HG03439 (cell line): ENCODE results near the gene PAQR7.

Source experiments
- ATAC-seq: cut with Tn5 transposase; IDR thresholded peaks from one replicate; pipeline ENCODE4 v1.9.1; 2021; ENCODE audit warnings: mild to moderate bottlenecking, moderate library complexity; ENCODE audit not compliant: unreplicated experiment

PAQR7 gene

GRCh38 chr1:25875154-25875855 is at the start of gene PAQR7:
Gene PAQR7 (minus strand): TSS chr1:25875708. CDS start chr1:25863839, 11,869 bp downstream.
- ATAC-seq = peak; percentile 48

- no peak for ATAC-seq
Measured at GRCh38 chr1:25924454-25924853, 48.9 kb upstream of the PAQR7 start.

GRCh38 chr1:25922971-25923552 is 47.6 kb upstream of the PAQR7 start:
- ATAC-seq = no peak

- no peak for ATAC-seq
Measured at GRCh38 chr1:25922056-25922970, 46.8 kb upstream of the PAQR7 start.

- ATAC-seq = no peak
Measured at GRCh38 chr1:25918615-25919014, 43.1 kb upstream of the PAQR7 start.

- ATAC-seq = no peak
Measured at GRCh38 chr1:25917996-25918395, 42.5 kb upstream of the PAQR7 start.

- ATAC-seq = no peak
Measured at GRCh38 chr1:25916460-25916859, 41.0 kb upstream of the PAQR7 start.

- ATAC-seq = no peak
Measured at GRCh38 chr1:25914074-25914995, 38.8 kb upstream of the PAQR7 start.

- ATAC-seq = no peak
Measured at GRCh38 chr1:25913206-25913605, 37.7 kb upstream of the PAQR7 start.

GRCh38 chr1:25912076-25912831 is 36.7 kb upstream of the PAQR7 start:
- ATAC-seq = no peak

- ATAC-seq = no peak
Measured at GRCh38 chr1:25911162-25911561, 35.7 kb upstream of the PAQR7 start.

- no peak for ATAC-seq
Measured at GRCh38 chr1:25909040-25909439, 33.5 kb upstream of the PAQR7 start.

- ATAC-seq = no peak
Measured at GRCh38 chr1:25908161-25908560, 32.7 kb upstream of the PAQR7 start.

- no peak for ATAC-seq
Measured at GRCh38 chr1:25907601-25908000, 32.1 kb upstream of the PAQR7 start.

- ATAC-seq = no peak
Measured at GRCh38 chr1:25906644-25907300, 31.3 kb upstream of the PAQR7 start.

GRCh38 chr1:25905680-25906643 is 30.5 kb upstream of the PAQR7 start, which contains the start of gene STMN1:
Gene STMN1 (minus strand): TSS chr1:25906419. CDS start chr1:25904676, 1,743 bp downstream.
- peak; percentile 64 for ATAC-seq

GRCh38 chr1:25904943-25905679 is 29.6 kb upstream of the PAQR7 start:
- ATAC-seq = peak; percentile 70
